Right lobe of liver (tissue), 4 donors: ENCODE results near the gene NBPF11.
"Not testable (repeated sequence)": the region's sequence is repeated elsewhere in the genome, so short reads cannot be mapped to it uniquely, and the experiment has no call there.

Experiments
- CTCF ChIP-seq, 4 donors: fragments of 200-600 bp in 3 of 4; fragments of 450-650 bp in 1 of 4; IDR thresholded peaks; one replicate each; pipeline versions ENCODE4 v1.5.1 to v1.8.0; 2016 to 2022; ENCODE audit warnings: antibody characterized with exemption in 4 of 4, mild to moderate bottlenecking in 2 of 4
- POLR2A ChIP-seq: fragments of 450-650 bp; IDR thresholded peaks from one replicate; pipeline ENCODE4 v1.6.1; 2017; ENCODE audit warnings: antibody characterized with exemption, mild to moderate bottlenecking
- donor health status: DM: no; HTN: no; CAD: no.
- donor health status: DM: no; HTN: no; CAD: no.
- donor health status: DM: no; HTN: yes; CAD: no.

- not testable (repeated sequence) for TF ChIP-seq CTCF (IDR thresholded peaks at IDR 0.05); POLR2A
These were observed 94.7 kb downstream of the NBPF11 start for GRCh38 chr1:148057384-148057783.
